WTC11 (cell line): ENCODE measurements around the gene KAZN. TPM values are rescaled to one million over a fixed set of nuclear protein-coding genes. Genes with fewer than 3 reads are reported as not detected.

Experiments
- ATAC-seq: fragments of 200-7000 bp; cut with Tn5 transposase; 2 replicates; pipeline ENCODE4 v1.10.0; 2021; ENCODE audit warnings: mild to moderate bottlenecking, moderate library complexity
- CTCF ChIA-PET: fragments of 300-600 bp; sonication (Branson Sonifier 250); formaldehyde crosslinking; loops from one replicate; lab custom pipeline; 2021; ENCODE audit warnings: antibody characterized with exemption; lab: Charles Lee
- POLR2A ChIA-PET: fragments of 350-600 bp; sonication (Branson Sonifier 250); formaldehyde crosslinking; loops from one replicate; lab custom pipeline; 2021; ENCODE audit warnings: antibody characterized with exemption; lab: Charles Lee
- DNase-seq: peaks from one replicate; pipeline ENCODE4 v3.0.0; 2021; ENCODE audit warnings: low spot score
- H3K27ac Mint-ChIP-seq: 2 replicates; pipeline ENCODE4 v1.8.0; 2021; ENCODE audit warnings: mixed read lengths
- H3K27me3 Mint-ChIP-seq: 2 replicates; pipeline ENCODE4 v1.8.0; 2021; ENCODE audit warnings: low read depth, mild to moderate bottlenecking, moderate library complexity, mixed read lengths
- H3K36me3 Mint-ChIP-seq: 2 replicates; pipeline ENCODE4 v1.8.0; 2021; ENCODE audit warnings: mixed read lengths
- H3K4me1 Mint-ChIP-seq: 2 replicates; pipeline ENCODE4 v1.8.0; 2022; ENCODE audit warnings: mixed read lengths
- H3K4me3 Mint-ChIP-seq: 2 replicates; pipeline ENCODE4 v1.8.0; 2021; ENCODE audit warnings: mild to moderate bottlenecking, moderate library complexity, mixed read lengths
- H3K9me3 Mint-ChIP-seq: 2 replicates; pipeline ENCODE4 v1.8.0; 2021; ENCODE audit warnings: mixed read lengths
- CTCF ChIP-seq: fragments of 200-600 bp; IDR thresholded peaks from 2 replicates; pipeline ENCODE4 v1.8.0; 2022; ENCODE audit warnings: antibody characterized with exemption
- ERG ChIP-seq: fragments of 250-450 bp; sonication (Bioruptor Pico); IDR thresholded peaks from 2 replicates; pipeline ENCODE4 v1.8.0; 2021; ENCODE audit warnings: mild to moderate bottlenecking
- ETV6 ChIP-seq: sonication (generic); formaldehyde crosslinking; IDR thresholded peaks from 2 replicates; pipeline ENCODE4 v1.8.1; 2022; ENCODE audit warnings: mild to moderate bottlenecking, missing genetic modification reagents
- FOXP1 ChIP-seq: sonication (generic); formaldehyde crosslinking; IDR thresholded peaks from 2 replicates; pipeline ENCODE4 v1.8.0; 2022; ENCODE audit warnings: missing genetic modification reagents, mild to moderate bottlenecking, moderate library complexity, borderline replicate concordance
- GTF2I ChIP-seq: fragments of 250-450 bp; sonication (Bioruptor Pico); conservative IDR thresholded peaks from 2 replicates; pipeline ENCODE4 v1.4.0; 2021; ENCODE audit warnings: mild to moderate bottlenecking
- JAZF1 ChIP-seq: fragments of 250-450 bp; sonication (Bioruptor Pico); IDR thresholded peaks from 2 replicates; pipeline ENCODE4 v1.9.0; 2021; ENCODE audit warnings: moderate library complexity, mild to moderate bottlenecking, inconsistent platforms
- MYBL2 ChIP-seq: sonication (generic); formaldehyde crosslinking; IDR thresholded peaks from 2 replicates; pipeline ENCODE4 v1.8.1; 2023; ENCODE audit warnings: mild to moderate bottlenecking, moderate library complexity, missing genetic modification reagents
- PRDM15 ChIP-seq: sonication (generic); formaldehyde crosslinking; IDR thresholded peaks from 2 replicates; pipeline ENCODE4 v1.8.0; 2022; ENCODE audit warnings: missing genetic modification reagents
- STAT6 ChIP-seq: sonication (generic); formaldehyde crosslinking; conservative IDR thresholded peaks from 2 replicates; pipeline ENCODE4 v1.8.1; 2023; ENCODE audit warnings: mild to moderate bottlenecking, low read depth, missing genetic modification reagents, moderate library complexity
- TEAD4 ChIP-seq: sonication (generic); formaldehyde crosslinking; IDR thresholded peaks from 2 replicates; pipeline ENCODE4 v1.8.0; 2022; ENCODE audit warnings: mild to moderate bottlenecking, missing genetic modification reagents
- ZMAT4 ChIP-seq: fragments of 250-450 bp; sonication (Bioruptor Pico); IDR thresholded peaks from 2 replicates; pipeline ENCODE4 v1.9.0; 2021; ENCODE audit warnings: mild to moderate bottlenecking
- ZNF121 ChIP-seq: sonication (generic); formaldehyde crosslinking; IDR thresholded peaks from 2 replicates; pipeline ENCODE4 v1.8.0; 2023; ENCODE audit warnings: missing genetic modification reagents
- ZNF671 ChIP-seq: fragments of 250-450 bp; sonication (Bioruptor Pico); IDR thresholded peaks from 2 replicates; pipeline ENCODE4 v1.8.0; 2021; ENCODE audit warnings: mild to moderate bottlenecking
- total RNA-seq: library from RNA; stranded (reverse); gene quantifications from 3 replicates; pipeline ENCODE4 v1.2.3, GENCODE V29; 2021

KAZN gene
- total RNA-seq, 1 experiment from 2014 or later: 19.9 TPM

- Mint-ChIP-seq H3K4me3 (no peak overlapping the region), H3K27me3 (no peaks in the 10 kb centered on the region; the same call in 1 of the 2 replicates), H3K4me1 (peaks cover 22% of the 10 kb centered on the region), H3K9me3 (no peaks in the 10 kb centered on the region), H3K27ac (no peak overlapping the region), H3K36me3 (no peaks in the 10 kb centered on the region)
- ChIA-PET POLR2A (no interaction called here), CTCF (no interaction called here)
- no peak for DNase-seq
- TF ChIP-seq FOXP1 (CRISPR knock-in tag) (0 out of 2 replicates have a peak, but pooled peaks have one; percentile 21), STAT6 (no peak)
- ATAC-seq: no peak
These were observed 32.9 kb downstream of the KAZN start for GRCh38 chr1:14631421-14631820.

- Mint-ChIP-seq H3K9me3 (no peaks in the 10 kb centered on the region), H3K36me3 (no peaks in the 10 kb centered on the region), H3K4me3 (no peak overlapping the region), H3K27ac (no peak overlapping the region), H3K4me1 (peaks cover 5% of the 10 kb centered on the region; the same call in 1 of the 2 replicates)
- no peak for DNase-seq
- CTCF ChIA-PET: interaction anchor here (0.7 kb wide), 2 partner anchors 26 to 55 kb away, joined by 3 read pairs; no protein-coding TSS in a partner anchor
- POLR2A ChIA-PET: interaction anchor here (1.0 kb wide), 1 partner anchor 21 kb away, joined by 3 read pairs; no protein-coding TSS in a partner anchor
- no peak for ATAC-seq
- TF ChIP-seq STAT6: no peak
- no peak for TF ChIP-seq CTCF
- TF ChIP-seq ZNF121 (CRISPR knock-in tag): no peak
- no peak for TF ChIP-seq GTF2I
- no peak for TF ChIP-seq PRDM15
- TF ChIP-seq ZMAT4 (CRISPR knock-in tag): no peak
- no peak for TF ChIP-seq ETV6 (CRISPR knock-in tag)
- TF ChIP-seq, all 79 proteins: peak for 0
- H3K27me3 Mint-ChIP-seq: no peaks in the 10 kb centered on the region
These were observed 36.0 kb downstream of the KAZN start for GRCh38 chr1:14634486-14634885.

- Mint-ChIP-seq H3K4me3 (no peak overlapping the region), H3K27me3 (no peaks in the 10 kb centered on the region), H3K27ac (no peak overlapping the region), H3K4me1 (0 out of 2 replicates have a peak, but pooled peaks cover 6% of the 10 kb centered on the region), H3K9me3 (no peaks in the 10 kb centered on the region), H3K36me3 (no peaks in the 10 kb centered on the region)
- ChIA-PET POLR2A (no interaction called here), CTCF (no interaction called here)
- no peak for ATAC-seq
- no peak for DNase-seq
- no peak for TF ChIP-seq MYBL2 (CRISPR knock-in tag)
- no peak for TF ChIP-seq JAZF1
- TF ChIP-seq ZMAT4 (CRISPR knock-in tag): no peak
- no peak for TF ChIP-seq ZNF671 (CRISPR knock-in tag)
- TF ChIP-seq TEAD4 (CRISPR knock-in tag): no peak
- no peak for TF ChIP-seq ERG (CRISPR knock-in tag)
These were observed 36.9 kb downstream of the KAZN start for GRCh38 chr1:14635421-14635820.
